HG02678 (cell line): ENCODE measurements around the gene GOLGA6C.
"Not testable (repeated sequence)": the region's sequence is repeated elsewhere in the genome, so short reads cannot be mapped to it uniquely, and the experiment has no call there.

Source experiments
- ATAC-seq: cut with Tn5 transposase; IDR thresholded peaks from one replicate; pipeline ENCODE4 v1.9.1; 2021; ENCODE audit warnings: mild to moderate bottlenecking, moderate library complexity; ENCODE audit not compliant: unreplicated experiment

Gene GOLGA6C, protein sequence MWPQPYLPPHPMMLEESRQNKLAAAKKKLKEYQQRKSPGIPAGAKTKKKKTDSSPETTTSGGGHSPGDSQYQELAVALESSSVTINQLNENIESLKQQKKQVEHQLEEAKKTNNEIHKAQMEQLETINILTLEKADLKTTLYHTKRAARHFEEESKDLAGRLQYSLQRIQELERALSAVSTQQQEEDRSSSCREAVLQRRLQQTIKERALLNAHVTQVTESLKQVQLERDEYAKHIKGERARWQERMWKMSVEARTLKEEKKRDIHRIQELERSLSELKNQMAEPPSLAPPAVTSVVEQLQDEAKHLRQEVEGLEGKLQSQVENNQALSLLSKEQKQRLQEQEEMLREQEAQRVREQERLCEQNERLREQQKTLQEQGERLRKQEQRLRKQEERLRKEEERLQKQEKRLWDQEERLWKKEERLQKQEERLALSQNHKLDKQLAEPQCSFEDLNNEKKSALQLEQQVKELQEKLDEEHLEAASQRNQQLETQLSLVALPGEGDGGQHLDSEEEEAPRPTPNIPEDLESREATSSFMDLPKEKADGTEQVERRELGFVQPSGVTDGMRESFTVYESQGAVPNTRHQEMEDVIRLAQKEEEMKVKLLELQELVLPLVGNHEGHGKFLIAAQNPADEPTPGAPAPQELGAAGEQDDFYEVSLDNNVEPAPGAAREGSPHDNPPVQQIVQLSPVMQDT

DNA sequence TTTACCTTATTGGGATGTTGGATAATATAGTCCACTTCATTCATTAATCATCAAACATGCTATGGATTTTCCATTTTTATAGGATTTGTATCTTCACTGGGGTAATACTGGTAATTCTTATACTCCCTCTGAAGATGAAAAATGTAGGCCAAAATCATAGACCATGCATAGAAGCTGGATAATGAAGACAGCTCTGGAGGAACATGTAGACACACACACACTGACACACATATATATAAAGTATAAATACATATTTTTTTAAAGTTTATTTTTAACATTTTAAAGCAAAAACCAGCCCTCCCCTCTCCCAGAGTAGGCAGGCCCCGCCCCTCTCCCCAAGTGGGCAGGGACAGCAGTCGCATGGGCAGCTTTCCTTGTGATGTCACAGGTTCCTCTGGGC is at the start of gene GOLGA6C:
Gene GOLGA6C, plus strand, starts transcription at position 301 of the 400 bp plus-strand sequence. CDS start 265 bp downstream, outside the sequence.
- not testable (repeated sequence) for ATAC-seq

DNA sequence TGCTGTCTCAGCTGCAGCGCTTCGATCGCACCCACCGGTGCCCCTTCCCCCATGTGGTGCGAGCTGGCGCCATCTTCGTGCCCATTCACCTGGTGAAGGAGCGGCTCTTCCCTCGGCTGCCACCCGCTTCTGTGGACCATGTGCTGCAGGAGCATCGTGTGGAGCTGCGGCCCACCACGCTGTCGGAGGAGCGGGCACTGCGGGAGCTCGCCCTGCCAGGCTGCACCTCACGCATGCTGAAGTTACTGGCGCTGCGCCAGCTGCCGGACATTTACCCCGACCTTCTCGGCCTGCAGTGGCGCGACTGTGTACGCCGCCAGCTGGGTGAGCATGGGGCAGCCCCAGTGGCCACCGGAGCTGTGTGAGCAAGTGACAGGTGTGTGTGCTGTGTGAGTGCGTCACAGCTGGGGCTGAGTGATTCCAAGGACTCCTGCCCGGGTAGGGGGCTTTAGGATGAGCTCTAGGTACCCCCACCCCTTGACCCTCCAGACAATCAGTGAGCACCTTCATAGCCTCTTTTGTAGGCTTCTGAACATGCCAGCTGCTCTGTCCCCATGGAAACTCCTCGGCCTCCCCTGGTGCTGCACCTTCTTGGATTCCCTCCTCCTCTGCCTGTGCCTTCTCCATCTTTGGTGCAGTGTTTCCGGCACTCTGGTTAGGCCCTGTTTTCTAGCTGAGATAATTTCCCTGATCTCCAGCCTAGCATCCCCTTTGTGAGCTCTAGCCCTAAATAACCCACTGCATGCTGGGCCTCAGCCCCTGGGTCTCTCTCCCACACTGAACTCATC is 49.4 kb upstream of the GOLGA6C start:
- no peak for ATAC-seq

DNA sequence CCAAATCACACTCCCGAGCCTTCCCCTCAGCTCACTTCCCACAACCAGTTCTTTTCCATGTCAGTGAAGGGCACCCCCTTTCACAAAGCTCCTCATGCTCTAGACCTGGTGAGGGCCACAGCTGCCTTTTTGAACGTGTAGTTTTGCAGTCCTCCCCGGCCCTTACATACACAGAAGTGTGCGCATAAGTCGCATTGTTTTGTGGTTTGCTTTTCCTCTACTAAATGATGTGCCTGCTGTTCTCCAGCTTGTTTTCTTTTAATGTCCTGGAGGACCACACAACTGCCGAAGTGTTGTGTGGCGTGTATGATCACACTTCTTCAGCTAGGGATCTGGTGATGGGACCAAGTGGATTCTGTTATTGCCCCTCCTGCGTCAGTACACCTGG is 48.9 kb upstream of the GOLGA6C start:
- no peak for ATAC-seq

DNA sequence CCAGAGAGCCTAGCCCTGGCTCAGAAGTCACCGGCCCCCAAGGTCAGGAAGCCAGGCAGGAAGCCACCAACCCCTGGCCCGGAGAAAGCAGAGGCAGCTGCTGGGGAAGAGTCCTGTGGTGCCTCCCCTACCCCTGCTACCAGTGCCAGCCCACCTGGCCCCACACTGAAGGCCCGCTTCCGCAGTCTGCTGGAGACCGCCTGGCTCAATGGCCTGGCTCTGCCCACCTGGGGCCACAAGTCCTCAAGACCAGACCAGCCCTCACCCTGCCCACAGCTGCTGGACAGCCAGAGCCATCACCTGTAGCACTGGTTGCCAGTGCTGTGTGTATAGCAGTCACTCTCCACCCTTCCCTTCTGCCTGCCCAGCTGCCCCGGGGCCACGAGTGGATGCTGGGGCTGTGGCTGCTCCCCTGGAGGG is 47.3 kb upstream of the GOLGA6C start:
- ATAC-seq = no peak

DNA sequence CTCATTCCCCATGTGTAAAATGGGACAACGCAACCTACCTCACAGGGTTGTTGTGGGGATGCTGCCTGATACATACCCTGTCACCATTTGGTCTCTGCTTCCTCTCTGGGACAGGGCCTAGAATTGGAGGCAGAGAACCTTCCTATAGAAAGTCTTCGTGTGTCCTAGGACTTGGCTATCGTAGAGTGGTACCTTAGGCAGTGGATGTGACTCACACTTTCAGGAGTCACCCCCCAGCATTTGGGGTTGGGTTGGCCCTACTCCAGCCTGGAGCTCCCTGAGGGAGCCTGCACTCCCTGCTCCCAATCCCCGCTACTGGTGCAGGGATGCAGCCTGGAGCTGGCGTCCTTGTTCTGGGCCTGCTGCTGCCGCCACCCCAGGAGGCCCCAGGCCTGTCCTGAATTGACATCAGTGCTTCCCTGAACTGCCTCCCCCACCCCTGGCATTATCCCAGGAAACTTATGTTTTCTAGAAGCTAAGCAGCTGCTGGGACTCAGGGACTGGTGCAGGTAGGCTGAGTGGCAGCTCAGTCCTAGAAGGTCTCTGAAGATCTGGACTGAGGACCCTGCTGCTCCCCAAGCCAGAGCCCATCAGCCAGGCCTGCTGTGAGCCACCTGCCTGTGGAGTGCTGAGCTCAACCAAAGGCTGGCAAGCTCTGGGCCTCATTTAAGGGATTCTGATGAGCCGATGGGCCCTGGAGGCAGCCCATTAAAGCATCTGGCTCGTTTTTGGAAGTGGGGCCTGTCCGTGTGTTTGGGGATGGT is 46.5 kb upstream of the GOLGA6C start:
- ATAC-seq = no peak

DNA sequence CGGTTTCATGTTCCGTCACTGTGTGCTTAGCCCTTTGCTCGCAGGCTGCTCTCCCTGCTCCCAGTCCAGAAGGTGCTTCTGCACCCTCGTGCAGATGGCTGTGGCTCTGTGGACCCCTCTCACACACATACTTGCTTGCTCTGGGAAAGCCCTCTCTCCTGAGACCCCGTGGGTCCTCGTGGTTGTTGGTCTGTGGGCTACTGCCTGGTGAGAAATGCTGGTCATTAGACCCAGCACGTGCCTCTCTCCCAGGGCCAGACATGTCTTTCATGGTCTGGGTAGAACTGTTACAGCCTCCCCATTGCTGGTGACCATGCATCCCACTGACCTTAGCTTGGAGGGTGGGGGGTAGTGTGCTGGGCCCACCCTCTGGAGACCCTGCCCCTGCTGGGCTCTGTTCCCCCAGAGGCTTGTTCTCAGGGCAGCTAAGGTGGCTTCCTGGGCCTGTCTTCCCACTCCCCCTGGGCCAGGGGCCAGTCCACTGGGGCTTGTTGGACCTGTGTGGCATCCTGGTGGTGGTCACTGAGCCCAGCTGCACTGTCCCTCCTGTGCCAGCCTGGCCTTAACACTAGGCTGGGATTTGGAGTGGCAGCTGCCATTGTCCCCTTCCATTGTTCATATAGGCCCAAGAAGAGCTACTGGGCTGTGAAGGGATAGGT is 45.8 kb upstream of the GOLGA6C start:
- no peak for ATAC-seq

DNA sequence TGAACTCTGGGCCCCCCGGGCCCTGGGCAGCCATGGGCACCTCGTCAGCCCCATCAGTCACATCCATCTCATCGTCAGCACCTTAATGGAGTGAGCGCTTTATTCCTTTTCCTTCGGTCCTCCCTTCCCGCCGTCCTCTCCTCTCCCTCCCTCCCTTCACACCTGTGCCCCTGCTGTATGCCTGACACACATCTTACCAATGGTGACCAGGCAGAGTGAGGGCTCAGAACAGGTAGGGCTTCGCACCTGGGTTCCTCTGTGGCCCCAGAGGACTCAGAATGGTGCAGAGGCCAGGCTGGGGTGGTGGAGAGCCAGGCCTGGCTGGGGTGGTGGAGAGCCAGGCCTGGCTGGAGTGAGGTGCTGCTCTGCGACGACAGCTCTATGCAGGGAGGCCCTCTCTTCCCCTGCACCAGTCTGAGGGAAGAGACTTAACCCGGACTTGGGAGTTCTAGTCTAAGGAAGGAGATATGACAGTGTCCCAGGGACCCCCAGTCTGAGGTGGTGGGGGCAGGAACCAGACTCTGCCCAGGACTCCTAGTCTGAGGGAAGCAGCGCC is 44.8 kb upstream of the GOLGA6C start:
- ATAC-seq = no peak

DNA sequence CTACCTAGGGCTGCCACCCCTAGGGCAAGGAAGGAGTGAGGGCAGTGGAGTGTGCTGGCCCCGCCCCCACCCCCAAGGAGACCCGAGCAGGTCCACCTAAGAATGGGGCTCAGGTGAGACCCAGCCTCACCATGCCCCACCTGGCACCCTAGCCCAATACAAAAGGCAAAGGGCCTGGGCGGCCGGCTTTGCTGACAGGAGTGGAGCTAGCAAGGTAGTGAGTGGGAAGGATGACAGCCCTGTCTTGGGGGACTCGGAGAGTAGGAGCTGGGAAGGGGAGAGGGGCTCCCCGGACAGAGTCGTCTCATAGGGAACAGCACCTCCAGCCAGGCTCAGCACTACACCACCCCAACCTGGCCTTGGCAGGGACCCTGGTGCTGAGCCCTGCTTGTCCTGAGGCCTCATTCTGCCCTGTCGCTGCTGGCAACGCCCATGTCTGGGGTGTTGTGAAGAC is 44.3 kb upstream of the GOLGA6C start:
- no peak for ATAC-seq

DNA sequence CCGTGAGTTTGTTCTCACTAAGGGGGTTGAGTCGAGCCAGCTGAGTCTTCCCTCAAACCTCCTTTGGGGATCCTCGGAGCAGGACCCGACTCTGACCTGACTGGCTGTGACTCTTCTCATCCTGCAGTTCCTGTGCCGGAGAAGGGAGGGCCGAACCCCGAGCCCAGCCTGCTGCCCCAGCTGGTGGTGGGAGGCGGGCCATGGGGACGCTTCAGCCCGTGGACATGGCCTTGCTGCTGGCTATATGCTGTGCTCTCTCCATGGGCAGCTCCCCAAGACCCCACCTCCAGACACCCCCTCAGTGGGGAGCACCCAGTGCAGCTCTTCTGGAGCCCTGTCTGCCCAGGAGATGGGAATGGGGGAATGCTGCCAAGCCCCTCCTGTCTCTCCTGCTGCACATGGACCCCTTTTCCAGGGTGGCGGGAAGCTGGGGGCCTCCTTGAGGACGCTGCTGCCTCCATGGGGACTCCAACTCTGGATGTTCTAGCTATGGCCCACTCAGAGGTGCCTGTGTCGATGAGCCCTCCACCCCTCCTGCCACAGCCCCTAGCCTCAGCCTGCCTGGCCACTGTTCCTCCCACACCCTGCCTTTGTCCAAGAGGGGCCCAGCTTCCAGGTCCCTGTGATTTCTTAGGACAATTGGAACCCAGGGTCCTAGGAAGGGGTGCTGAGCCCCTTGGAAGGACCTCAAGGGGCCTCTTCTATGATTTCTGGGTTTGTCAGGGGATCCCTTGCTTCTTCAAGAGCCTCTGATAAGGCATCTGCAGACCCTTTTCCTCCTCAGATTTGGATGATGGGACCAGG is 43.6 kb upstream of the GOLGA6C start:
- no peak for ATAC-seq

DNA sequence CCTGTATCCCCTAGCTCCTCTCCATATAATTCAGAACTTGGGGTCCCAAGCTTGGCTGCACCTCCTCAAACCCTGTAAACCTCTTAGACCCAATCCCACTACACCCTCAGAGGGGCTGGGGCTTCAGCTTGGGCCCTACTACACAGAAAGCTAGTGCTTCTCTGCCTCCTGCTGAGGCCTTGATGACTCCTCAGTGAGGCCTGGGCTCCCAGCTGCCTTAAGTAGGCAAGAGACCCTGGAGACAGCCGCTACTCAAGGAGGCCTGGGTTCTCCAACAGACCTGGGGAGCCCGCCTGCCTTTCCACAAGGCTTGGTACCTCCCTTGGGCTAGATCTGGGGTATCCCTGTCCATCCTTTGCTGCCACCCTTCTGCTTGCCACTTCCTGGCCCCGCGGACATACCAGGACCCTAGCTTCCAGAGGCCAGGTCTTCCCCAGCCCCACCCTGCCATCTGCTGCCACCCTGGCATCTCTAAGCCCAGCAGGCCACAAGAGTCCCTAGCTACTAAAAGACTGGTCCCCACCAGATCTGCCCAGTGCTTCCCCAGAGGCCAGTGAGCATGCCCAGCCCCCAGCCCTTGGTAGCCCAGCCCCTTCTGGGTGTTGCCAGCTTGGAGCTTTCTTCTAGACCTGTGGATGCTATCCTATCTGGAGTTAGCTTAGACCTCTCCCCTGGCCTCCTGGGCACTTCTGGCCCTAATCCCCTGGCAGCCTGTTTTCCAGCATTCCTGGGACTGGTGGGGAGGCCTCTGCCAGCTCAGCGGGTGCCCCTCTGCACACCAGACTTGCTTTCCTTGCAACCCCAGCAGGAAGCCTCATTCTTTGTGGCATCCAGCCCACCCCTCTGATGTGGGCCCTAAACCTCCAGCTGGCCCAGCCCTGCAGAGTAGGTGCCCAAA is 42.8 kb upstream of the GOLGA6C start:
- no peak for ATAC-seq

DNA sequence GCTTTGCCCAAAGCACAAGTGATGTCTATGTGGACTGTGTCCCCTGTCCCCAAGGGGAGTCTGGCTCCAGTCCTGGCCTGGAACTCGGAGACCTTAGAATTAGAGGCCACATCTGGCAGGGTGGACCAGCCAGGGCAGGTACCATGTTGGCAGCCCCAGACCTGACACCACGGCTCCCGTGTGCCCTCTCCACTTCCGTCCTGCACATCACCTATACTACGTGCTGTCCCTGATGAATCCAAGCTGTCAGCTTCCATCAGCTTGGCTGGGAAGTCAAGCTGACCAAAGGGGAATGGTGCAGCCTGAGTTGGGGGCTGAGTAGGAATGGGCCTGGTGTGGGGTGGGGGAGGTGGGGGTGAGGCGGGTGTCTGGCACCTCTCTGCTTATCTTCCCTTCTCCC is 41.1 kb upstream of the GOLGA6C start:
- no peak for ATAC-seq

DNA sequence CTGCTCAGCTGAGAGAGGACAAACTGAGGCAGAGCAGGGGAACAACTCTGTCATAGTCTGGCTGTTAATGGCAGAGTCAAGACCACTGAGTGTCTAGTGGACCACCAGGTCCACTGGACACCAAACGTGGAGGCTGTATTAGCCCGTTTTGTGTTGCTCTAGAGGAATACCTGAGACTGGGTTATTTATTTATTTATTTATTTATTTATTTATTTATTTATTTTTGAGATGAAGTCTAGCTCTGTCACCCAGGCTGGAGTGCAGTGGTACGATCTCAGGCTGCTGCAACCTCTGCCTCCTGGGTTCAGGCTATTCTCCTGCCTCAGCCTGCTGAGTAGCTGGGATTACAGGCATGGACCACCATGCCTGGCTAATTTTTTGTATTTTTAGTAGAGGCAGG is 40.6 kb upstream of the GOLGA6C start:
- not testable (repeated sequence) for ATAC-seq

DNA sequence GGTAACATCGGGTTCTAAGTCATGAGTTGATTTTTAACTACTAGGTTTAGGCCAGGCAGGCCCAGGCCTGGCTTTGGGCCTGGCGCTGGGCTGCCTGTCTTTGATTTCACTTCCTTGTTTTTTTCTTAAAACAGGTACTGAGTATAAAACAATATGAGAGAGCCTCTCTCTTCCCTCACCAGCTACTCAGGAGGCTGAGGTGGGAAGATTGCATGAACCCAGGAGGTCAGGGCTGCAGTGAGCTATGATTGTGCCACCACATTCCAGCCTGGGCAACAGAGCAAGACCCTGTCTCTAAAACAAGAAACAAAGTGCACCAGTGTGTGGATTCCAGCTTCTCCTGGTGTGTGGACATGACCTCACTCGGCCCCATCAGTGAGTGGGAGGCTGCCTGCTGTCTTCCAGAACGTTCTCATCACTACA is 38.6 kb upstream of the GOLGA6C start:
- not testable (repeated sequence) for ATAC-seq

DNA sequence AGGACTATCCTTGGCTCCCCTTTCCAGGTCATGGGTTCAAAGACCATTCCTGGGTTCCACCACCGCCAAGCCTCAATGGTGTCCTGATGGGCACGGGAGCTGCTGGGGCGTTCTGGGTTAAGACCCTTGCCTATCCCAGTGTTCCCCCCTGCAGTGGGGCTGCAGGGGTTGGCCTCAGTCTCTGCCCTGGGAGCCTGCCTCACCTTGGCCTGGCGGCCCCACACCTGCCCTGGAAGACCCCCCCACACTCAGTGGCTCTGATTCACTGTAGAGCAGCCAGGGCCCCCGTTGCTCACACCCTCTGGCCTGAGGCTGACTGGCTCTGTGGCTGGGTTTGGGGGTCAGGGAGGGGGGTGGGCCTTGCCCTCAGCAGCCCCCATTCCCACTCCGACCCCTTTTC is 34.4 kb upstream of the GOLGA6C start:
- ATAC-seq = no peak

DNA sequence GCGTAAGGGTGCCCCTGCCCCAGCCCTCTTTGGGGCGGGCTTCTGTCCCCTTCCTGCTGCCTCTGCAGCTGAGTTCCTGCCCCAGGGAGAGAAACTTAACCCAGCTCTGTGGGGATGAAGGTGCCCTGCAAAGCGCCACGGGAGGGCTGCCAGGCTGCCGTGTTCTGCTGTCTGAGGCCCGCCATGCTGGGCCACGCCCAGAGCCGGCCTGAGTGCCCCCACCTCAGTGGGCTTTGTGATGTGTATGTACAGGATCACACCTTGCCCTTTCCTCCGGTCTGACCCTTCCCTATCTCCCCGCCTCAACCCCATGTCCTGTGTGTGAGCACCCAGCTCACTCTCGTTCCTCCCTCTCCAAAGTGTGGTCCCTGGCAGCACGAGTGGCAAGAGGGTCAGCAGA is 33.9 kb upstream of the GOLGA6C start:
- no peak for ATAC-seq

DNA sequence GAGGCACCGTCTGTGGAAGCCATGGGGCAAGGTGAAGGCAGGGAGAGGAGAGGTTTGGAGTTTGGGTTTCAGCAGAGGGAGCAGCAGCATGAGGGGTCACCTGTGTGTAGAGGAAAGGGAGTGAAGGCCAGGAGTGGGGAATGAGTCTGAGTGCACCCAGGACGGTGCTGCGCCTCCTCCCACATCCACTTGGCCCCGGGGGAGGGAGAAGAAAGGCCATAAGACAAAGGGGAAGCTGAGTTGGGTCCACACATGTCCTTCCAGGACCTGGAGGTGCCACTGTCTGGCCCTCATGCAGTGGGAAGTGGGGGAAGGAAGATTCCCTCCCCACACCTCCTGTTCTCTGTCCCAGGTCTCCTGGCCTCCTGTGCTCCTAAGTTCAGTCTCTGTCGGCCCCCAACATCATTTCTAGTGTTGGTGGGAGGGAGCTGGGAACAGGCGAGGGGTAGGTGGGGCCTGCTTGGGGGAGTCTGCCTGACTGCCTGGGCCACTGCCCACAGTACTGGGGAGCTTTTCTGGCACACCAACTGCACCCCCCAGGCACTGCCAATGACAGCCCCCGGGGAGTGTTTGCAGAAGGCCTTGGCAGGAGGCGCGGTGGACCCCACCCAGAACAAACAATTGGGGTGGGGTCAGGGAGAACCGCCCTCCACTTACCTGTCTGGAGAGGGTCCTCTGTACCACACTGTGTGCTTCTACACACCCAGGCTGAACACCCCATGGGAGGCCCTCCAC is 32.9 kb upstream of the GOLGA6C start:
- not testable (repeated sequence) for ATAC-seq
